ENCODE data around the gene HAUS7. TPM values are rescaled to one million over a fixed set of nuclear protein-coding genes. Genes with fewer than 3 reads are reported as not detected.

The HAUS7 gene
- total RNA-seq (2022; extraction: Qiagen RNA extraction; ENCODE audit: low read depth) = 52.1 to 60.0 TPM (median 55.4 TPM) in 5 replicates

DNA sequence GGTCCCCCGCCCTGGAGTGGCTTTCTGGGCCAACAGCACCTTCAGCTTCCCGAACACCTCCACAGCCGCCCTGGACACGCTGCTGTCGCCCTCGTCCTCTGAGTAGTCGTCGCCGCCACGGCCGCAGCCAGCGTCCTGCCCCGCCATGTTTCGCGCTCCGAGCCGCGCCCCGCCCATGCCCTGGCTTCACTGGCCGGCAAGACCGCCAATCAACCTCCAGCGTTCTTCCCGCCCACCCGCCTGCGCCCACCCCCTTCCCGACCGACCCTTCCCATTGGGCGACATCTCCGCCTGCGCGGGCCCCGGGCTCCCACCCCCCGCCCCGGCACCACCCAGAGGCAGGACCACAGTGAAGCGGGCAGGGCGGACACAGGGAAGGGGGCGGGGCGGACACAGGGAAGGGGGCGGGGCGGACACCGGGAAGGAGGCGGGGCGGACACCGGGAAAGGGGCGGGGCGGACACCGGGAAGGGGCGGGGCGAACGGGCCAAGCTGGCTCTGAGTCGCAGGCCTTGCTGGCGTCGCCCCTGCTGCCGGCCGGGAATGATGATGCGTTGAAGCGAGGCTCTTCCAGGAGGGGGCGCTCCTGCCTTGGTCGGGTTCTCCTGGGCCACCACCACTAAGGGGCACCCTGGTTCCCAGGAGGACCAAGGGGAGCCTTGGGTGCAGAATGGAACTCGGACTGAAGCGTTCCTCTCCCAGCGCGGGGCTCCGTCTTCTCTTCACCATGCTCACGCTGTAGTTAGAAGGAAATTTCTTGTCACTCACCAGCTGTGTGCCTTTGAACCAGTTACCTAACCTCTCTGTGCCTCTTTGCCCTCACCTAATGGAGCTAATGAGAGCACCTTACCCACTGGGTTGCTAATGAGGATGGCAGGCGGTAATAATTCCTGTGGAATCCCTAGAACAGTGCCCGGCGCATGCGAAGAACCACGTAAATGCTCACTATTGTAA is at the start of gene HAUS7:
Gene HAUS7 (minus strand): TSS at position 166 of the 953 bp plus-strand sequence. CDS start 19 bp downstream, at position 147.

DNA sequence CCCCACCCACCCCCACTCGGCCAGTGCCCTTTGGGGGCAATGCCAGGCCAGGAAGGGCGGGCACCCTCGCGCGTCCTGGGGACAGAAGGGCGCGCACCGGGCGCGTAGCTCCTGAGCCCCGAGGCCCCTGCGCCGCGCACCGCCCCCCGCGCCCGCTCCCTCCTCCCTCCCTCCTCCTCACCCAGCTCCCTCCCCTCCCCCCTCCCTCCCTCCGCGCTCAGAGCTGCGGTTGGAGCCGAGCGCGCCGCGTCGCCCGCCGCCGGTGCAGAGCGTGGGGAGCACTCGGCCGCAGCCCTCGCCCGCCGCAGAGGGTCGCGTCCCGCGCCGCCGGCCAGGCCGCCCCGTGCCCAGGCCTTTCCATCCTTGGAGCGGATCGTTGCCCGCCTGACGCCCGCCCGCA is 47.0 kb upstream of the HAUS7 start, which contains the start of gene ATP2B3:
Gene ATP2B3 (plus strand): TSS at position 220 of the 400 bp plus-strand sequence. CDS start 18,606 bp downstream, outside the sequence.

DNA sequence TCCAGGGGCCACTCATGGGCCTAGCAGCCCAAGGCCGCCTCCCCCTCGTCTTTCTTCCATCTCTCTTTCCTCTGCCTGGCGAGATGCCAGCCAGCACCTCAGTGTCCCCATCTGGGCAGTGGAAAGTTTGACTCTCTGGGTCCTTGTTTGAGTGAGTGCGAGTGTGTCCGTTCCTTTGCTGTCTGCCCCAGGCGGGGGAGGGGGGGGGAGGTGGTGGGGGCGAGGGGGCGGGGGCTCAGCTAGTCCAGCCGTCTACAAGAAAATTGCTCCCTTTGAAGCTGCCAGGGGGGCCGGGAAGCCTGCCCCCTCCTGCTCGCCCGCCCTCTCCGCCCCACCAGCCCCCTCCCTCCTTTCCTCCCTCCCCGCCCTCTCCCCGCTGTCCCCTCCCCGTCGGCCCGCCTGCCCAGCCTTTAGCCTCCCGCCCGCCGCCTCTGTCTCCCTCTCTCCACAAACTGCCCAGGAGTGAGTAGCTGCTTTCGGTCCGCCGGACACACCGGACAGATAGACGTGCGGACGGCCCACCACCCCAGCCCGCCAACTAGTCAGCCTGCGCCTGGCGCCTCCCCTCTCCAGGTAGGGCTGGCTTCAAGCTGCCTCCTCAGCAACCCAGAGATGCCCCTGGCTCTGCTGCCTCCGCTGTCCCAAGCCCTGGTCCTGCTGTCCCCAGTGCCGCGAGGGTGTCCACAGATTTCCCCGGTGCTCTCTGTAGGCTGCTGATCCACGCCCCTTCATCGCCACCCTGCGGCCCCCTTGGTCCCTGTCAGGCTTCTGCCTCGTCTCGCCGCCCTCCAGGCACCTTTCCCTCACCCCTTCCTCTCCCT is 24.4 kb upstream of the HAUS7 start, which contains the start of gene BGN:
Gene BGN (plus strand): TSS at position 440 of the 821 bp plus-strand sequence. CDS start 9,652 bp downstream, outside the sequence.

DNA sequence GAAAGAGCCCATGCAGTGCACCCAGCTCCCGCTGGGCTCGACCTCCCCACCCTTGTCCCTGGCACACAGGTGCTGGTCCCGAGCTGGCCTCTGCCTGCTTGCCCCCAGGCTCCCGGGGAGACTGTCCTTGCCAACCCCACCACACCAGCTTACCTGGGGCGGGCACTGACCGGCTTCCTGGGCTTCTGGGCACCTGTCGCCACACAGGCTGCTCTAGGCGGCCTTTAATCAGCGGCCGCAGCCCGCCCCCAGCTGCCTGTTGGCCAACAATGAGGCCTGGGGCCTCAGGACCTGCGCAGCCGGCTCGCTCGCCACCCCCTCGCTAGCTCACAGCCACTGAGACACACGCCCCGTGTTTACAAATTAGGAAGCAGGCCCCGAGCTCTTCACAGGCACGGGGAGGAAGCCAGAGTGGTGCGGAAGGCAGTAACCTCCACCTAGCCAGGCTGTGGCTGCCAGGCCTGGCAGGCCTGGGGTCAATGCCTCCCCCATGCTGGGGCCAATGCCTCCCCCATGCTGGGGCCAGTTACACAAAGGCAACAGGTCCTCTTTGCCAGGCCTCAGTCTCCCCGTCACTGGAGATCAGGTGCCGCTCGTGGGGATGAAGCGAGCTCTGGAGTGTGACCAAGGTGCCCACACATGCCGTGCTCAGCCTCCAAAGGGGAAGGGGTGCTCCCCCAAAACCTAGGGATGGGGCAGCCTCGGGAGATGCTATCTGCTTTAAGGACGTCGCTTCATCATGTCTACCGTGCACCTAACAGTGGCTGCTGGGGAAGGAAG is 24.3 kb downstream of the HAUS7 start, which contains the start of gene TREX2:
Gene TREX2 (minus strand): TSS at position 201 of the 780 bp plus-strand sequence. CDS start 626 bp downstream, outside the sequence.

DNA sequence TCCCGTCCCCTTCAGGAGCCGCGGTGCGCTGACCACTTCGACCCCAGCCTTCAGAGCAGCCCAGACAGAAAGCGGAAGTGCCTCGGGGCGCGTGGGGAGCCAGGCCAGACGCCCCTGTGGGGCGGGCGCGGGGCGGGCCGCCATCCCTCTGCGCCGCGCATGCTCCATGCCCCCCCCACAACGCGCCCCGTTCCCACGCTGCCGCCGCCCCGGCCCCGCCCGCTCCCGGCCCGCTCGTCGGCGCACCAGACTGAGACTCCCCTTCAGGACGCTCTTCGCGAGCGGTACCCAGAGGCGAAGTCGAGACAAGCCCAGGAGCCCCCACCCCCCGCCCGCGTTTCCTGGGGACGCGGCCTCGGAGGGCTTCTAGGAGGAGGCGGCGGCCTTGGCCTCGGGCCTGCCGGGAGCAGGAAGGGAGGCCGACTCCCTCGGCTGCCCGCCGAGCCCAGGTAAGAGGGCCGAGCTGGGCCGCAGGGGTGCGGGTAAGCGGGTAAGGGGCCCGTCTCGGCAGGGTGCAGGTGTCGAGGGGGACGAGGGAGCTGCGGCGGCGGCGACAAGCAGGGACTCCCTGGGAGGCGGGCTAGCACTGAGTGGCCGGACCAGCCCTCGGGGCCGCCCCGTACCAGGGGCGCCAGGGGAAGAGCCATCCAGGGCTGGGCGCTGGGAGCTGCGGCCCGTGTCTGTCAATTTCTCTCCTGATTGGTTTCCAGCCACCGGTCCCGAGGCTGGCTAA is 59.0 kb downstream of the HAUS7 start, which contains the start of gene ZFP92:
Gene ZFP92 (plus strand): TSS at position 218 of the 733 bp plus-strand sequence. CDS start 6,851 bp downstream, outside the sequence.

DNA sequence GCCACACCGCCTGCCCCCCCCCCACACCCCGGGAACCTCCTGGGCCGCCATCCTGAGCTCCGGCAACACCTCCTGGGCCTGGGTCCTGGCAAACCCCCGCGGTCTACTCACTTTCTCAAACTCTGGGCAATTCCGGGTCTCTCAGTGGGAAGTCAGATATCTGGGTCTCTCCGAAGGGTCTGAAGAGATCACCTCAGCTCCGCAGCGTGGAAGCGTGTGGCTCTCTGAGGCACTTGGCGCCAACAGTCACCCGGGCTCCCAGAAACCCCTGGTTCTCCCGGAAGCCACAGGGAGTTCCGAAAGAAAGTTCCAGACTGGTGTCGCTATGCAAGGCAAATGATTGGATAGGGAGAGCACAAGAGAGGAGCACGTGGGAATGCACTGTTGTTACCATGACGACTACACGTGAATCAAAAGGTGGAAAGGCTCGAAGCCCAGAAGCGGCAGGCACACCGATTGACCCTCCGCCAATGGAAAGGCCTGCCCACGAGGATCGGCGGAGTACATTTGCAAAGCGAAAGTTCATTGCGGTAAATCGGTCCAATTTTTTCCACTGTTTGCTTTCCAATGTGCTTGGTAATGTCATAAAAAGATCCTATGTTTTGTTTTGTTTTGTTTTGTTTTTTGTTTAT is 69.1 kb downstream of the HAUS7 start, which contains the start of gene PNMA6E:
Gene PNMA6E (minus strand): TSS at position 218 of the 632 bp plus-strand sequence. CDS start 2,501 bp downstream, outside the sequence.

Other genes starting within 250 kb of the HAUS7 start
- gene PNMA6F, start 148.8 kb downstream of the HAUS7 start, total RNA-seq (2022; extraction: Qiagen RNA extraction; ENCODE audit: low read depth) = not detected in 5 replicates
- 5.0 to 6.3 TPM (median 5.5 TPM) in 5 replicates for gene ZNF275, start 136.4 kb downstream of the HAUS7 start, total RNA-seq (2022; extraction: Qiagen RNA extraction; ENCODE audit: low read depth)
- 0.08 to 0.09 TPM in 2 of 5 replicates, not detected in the others for gene PNMA6E, start 69.2 kb downstream of the HAUS7 start, total RNA-seq (2022; extraction: Qiagen RNA extraction; ENCODE audit: low read depth)
- 0.46 to 0.77 TPM (median 0.54 TPM) in 5 replicates for gene ZFP92, start 59.1 kb downstream of the HAUS7 start, total RNA-seq (2022; extraction: Qiagen RNA extraction; ENCODE audit: low read depth)
- 0.79 to 2.0 TPM (median 1.3 TPM) in 5 replicates for gene TREX2, start 24.5 kb downstream of the HAUS7 start, total RNA-seq (2022; extraction: Qiagen RNA extraction; ENCODE audit: low read depth)
- gene BGN, start 24.4 kb upstream of the HAUS7 start, total RNA-seq (2022; extraction: Qiagen RNA extraction; ENCODE audit: low read depth) = 0.12 to 0.26 TPM (median 0.18 TPM) in 4 of 5 replicates, not detected in the other
- 0.05 to 0.21 TPM (median 0.07 TPM) in 4 of 5 replicates, not detected in the other for gene ATP2B3, start 47.1 kb upstream of the HAUS7 start, total RNA-seq (2022; extraction: Qiagen RNA extraction; ENCODE audit: low read depth)
- 38.7 to 61.9 TPM (median 57.2 TPM) in 5 replicates for gene CCNQ, start 128.6 kb upstream of the HAUS7 start, total RNA-seq (2022; extraction: Qiagen RNA extraction; ENCODE audit: low read depth)
- gene DUSP9, start 176.6 kb upstream of the HAUS7 start, total RNA-seq (2022; extraction: Qiagen RNA extraction; ENCODE audit: low read depth) = 1.2 to 1.7 TPM (median 1.5 TPM) in 5 replicates
- 0.29 to 0.48 TPM (median 0.36 TPM) in 3 of 5 replicates, not detected in the others for gene PNCK, start 203.2 kb upstream of the HAUS7 start, total RNA-seq (2022; extraction: Qiagen RNA extraction; ENCODE audit: low read depth)
- 7.1 to 15.8 TPM (median 12.0 TPM) in 5 replicates for gene SLC6A8, start 217.3 kb upstream of the HAUS7 start, total RNA-seq (2022; extraction: Qiagen RNA extraction; ENCODE audit: low read depth)

Data from A549 treated with ZK216348 at 1 μM for 4 hours (cell line).